Colonic mucosa (tissue), 4 donors: ENCODE measurements around the gene ATP5PD. TPM values are rescaled to one million over a fixed set of nuclear protein-coding genes. Genes with fewer than 3 reads are reported as not detected.
A peak's percentile ranks its signal among the peaks of the same experiment; 100 is the strongest.

ENCODE experiments used
- DNase-seq: peaks from one replicate; pipeline ENCODE4 v3.0.0-alpha.2; 2020
- H3K27ac ChIP-seq: fragments of 200-600 bp; one replicate; pipeline ENCODE4 v1.8.0; 2021
- H3K27me3 ChIP-seq: fragments of 200-600 bp; one replicate; pipeline ENCODE4 v1.8.0; 2021
- H3K36me3 ChIP-seq: fragments of 200-600 bp; one replicate; pipeline ENCODE4 v1.8.0; 2021
- H3K4me1 ChIP-seq: fragments of 200-600 bp; one replicate; pipeline ENCODE4 v1.8.0; 2021; ENCODE audit warnings: mild to moderate bottlenecking
- H3K4me3 ChIP-seq: fragments of 200-600 bp; one replicate; pipeline ENCODE4 v1.8.0; 2021
- H3K9ac ChIP-seq, 2 donors: one replicate each; pipeline ENCODE4 v1.7.0; 2013; ENCODE audit warnings: control low read depth in 2 of 2, low read depth in 2 of 2, low read length in 2 of 2
- H3K9me3 ChIP-seq: fragments of 200-600 bp; one replicate; pipeline ENCODE4 v1.8.0; 2021
- CTCF ChIP-seq: fragments of 200-600 bp; IDR thresholded peaks from one replicate; pipeline ENCODE4 v1.8.0; 2022; ENCODE audit warnings: antibody characterized with exemption, mild to moderate bottlenecking
- intact Hi-C: fragments of 100-400 bp; cut with DNase I; formaldehyde crosslinking; loops from one replicate; pipeline ENCODE4 v1.14.1; 2022
- total RNA-seq, 2 donors: library from RNA; stranded (reverse); fragmentation: NEBNext Ultra II Directional in 1 of 2; extraction: Animal tissue kit (Norgen Biotek cat#: 25700) in 1 of 2; gene quantifications; one replicate each; pipeline ENCODE4 v1.2.1, GENCODE V29; 2021
- donor health status: healthy.
- donor health status: DM: no; HTN: no; CAD: no.
- donor health status: DM: no; HTN: no; CAD: no.

Gene ATP5PD
- 100 to 1,000 TPM; 302 to 371 TPM for total RNA-seq

DNA sequence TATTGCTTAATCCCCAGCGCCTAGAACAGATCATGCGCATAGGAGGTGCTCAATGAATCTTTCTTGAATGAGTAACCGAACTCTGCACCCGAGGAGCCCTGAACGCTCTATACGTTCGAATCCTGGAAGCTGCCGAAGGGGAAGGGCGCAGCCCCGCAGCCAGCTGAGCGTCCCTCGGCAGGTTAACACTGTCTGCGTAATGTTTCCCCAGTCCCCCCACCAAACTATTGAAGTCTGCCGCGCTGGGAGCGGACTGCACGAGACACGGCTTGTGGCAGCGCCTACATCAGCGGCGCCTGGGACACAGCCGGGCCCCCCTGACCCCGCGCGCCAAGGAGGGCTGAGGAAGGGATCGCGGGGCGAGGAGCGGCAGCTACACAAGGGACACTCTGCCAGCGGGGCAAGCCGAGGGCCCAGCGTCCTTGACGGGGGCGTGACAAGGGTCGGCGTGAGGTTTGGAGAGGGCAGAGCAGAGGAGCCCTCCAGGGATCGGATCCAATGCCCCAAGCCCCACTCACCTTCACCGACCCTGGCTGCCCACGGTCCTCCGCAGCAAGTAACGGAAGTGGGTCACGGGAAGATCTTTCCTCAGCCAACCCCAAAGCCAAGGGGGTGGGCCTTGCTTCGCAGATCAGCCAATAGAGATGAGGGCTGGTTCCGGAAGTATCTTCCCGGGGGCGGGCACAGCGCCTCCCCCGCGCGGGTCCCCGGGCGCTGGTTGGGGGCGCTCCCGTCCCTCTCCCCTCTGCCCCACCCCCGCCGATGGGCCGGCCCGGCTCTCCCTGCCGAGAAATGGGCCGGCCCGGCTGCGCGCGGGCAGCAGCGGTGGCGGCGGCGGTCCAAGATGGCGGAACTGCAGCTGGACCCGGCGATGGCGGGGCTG, at the start of gene ATP5PD, which contains the start of gene KCTD2:
ATP5PD (minus strand) TSS at position 563 of the 883 bp plus-strand sequence. CDS start 4,319 bp downstream, outside the sequence.
KCTD2 (plus strand) TSS at position 819 of the 883 bp plus-strand sequence; CDS start at position 845, 26 bp downstream.
- DNase-seq = peak; percentile 96
- H3K36me3 ChIP-seq = no peaks in the 10 kb centered on the region
- H3K27ac ChIP-seq = peak within 1 kb of the TSS; percentile 95
- H3K9ac ChIP-seq = peak within 1 kb of the TSS; percentile 95 to 98
- H3K9me3 ChIP-seq = no peaks in the 10 kb centered on the region
- intact Hi-C loops = no loop called here
- peak within 1 kb of the TSS; percentile 92 for H3K4me3 ChIP-seq
- H3K4me1 ChIP-seq = no peaks in the 10 kb centered on the region
- TF ChIP-seq CTCF = no peak
- no peaks in the 10 kb centered on the region for H3K27me3 ChIP-seq

DNA sequence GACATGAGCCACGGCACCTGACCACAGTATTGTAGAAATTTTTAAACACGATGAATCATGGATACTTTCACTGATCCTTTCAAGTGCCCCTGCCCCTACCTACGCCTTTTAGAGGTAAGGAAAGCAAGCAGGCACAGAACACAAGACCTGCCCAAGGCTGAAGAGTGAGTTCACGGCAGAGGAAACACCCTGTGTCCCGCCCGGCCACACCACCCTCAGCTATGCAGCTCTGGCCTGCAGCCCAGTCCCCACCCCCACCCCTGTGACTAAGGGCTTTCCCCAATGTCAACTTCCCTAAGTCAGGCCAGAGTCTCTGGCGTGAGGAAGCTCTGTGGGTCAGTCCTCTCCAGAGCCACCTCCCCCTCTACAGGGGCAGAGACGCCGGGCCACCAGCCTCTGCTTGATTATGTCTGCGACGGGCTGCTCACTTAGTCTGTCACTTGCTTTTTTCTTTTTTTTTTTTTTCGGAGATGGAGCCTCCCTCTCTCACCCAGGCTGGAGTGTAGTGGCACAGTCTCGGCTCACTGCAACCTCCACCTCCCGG, 49.4 kb upstream of the ATP5PD start:
- H3K9me3 ChIP-seq = no peaks in the 10 kb centered on the region
- H3K4me1 ChIP-seq = peaks cover 11% of the 10 kb centered on the region
- H3K27ac ChIP-seq = peak overlapping the region; percentile 76
- H3K36me3 ChIP-seq = no peaks in the 10 kb centered on the region
- intact Hi-C loops = no loop called here
- peak; percentile 89 for DNase-seq
- no peaks in the 10 kb centered on the region for H3K27me3 ChIP-seq
- no peak overlapping the region for H3K4me3 ChIP-seq
- no peak for TF ChIP-seq CTCF
- peak overlapping the region in 1 of 2 donors; percentile 19 for H3K9ac ChIP-seq

DNA sequence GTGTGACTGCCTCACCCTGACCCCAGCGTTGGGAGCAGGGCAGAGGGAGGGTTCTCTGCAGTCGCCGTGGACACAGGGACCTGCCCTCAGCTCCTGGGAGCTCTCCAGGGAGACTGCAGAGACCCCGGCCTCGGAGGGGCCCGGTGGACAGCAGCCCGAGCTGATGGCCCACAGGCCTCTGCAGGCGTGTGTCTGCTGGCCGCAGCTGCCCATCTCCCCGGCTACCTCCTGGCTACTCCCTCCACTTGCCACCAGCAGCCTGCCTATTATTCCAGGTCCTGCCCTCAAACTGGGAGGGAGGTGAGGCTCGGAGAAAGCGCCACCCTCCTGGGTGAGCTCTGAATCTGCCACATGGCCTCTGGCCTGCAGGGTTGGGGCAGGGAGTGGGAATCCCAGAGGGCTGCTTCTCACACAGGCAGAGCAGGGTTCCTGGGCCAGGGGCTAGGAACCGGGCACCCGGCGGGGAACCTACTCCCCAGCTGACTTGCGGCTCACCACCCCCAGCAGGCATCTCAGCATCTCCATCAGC, 48.2 kb upstream of the ATP5PD start:
- Histone ChIP-seq H3K9ac (peak overlapping the region in 1 of 2 donors; percentile 51), H3K27me3 (no peaks in the 10 kb centered on the region), H3K27ac (peak overlapping the region; percentile 76), H3K4me1 (peaks cover 24% of the 10 kb centered on the region), H3K9me3 (no peaks in the 10 kb centered on the region), H3K36me3 (no peaks in the 10 kb centered on the region), H3K4me3 (no peak overlapping the region)
- intact Hi-C loops = no loop called here
- DNase-seq = peak; percentile 49
- TF ChIP-seq CTCF = no peak

- TF ChIP-seq CTCF = no peak
- DNase-seq = no peak
- H3K4me1 ChIP-seq = peaks cover 28% of the 10 kb centered on the region
- no peak overlapping the region for H3K4me3 ChIP-seq
- H3K9ac ChIP-seq = peak overlapping the region; percentile 66 to 89
- no peaks in the 10 kb centered on the region for H3K36me3 ChIP-seq
- no peak overlapping the region for H3K27ac ChIP-seq
- intact Hi-C loops = no loop called here
- H3K27me3 ChIP-seq = no peaks in the 10 kb centered on the region
- no peaks in the 10 kb centered on the region for H3K9me3 ChIP-seq
These were observed 46.9 kb upstream of the ATP5PD start for GRCh38 chr17:75093548-75094158.

- Histone ChIP-seq H3K4me3 (no peak overlapping the region), H3K4me1 (peaks cover 35% of the 10 kb centered on the region), H3K9ac (peak overlapping the region; percentile 61 to 89), H3K27me3 (no peaks in the 10 kb centered on the region), H3K27ac (peak overlapping the region; percentile 99), H3K9me3 (no peaks in the 10 kb centered on the region), H3K36me3 (no peaks in the 10 kb centered on the region)
- intact Hi-C loops = no loop called here
- no peak for TF ChIP-seq CTCF
- DNase-seq = peak; percentile 81
These were observed 45.1 kb upstream of the ATP5PD start for GRCh38 chr17:75091855-75092327.
